DOHH2 (cell line): ENCODE data around the gene KCNQ1.

Source experiments
- CTCF ChIP-seq: fragments of 200-600 bp; sonication (generic); IDR thresholded peaks from one replicate; pipeline ENCODE4 v1.5.1; 2014; ENCODE audit warnings: antibody characterized with exemption, mild to moderate bottlenecking, low read depth, low read length; ENCODE audit not compliant: poor library complexity, severe bottlenecking
- EZH2phosphoT487 ChIP-seq: fragments of 200-600 bp; sonication (generic); IDR thresholded peaks from 2 replicates; pipeline ENCODE4 v1.6.1; 2017; ENCODE audit warnings: borderline replicate concordance, mild to moderate bottlenecking, antibody characterized with exemption, low read length, moderate library complexity, mixed read lengths

GRCh38 chr11:2538951-2539350 lies 94.1 kb downstream of the KCNQ1 start:
- TF ChIP-seq CTCF (no peak), EZH2phosphoT487 (no peak)
